ENCODE data around the gene DYNC2LI1. TPM values are rescaled to one million over a fixed set of nuclear protein-coding genes. Genes with fewer than 3 reads are reported as not detected.

The DYNC2LI1 gene
- polyA plus RNA-seq, 6 donors from 2014 or later = 3.1 to 8.1 (median 6.3) TPM

DNA sequence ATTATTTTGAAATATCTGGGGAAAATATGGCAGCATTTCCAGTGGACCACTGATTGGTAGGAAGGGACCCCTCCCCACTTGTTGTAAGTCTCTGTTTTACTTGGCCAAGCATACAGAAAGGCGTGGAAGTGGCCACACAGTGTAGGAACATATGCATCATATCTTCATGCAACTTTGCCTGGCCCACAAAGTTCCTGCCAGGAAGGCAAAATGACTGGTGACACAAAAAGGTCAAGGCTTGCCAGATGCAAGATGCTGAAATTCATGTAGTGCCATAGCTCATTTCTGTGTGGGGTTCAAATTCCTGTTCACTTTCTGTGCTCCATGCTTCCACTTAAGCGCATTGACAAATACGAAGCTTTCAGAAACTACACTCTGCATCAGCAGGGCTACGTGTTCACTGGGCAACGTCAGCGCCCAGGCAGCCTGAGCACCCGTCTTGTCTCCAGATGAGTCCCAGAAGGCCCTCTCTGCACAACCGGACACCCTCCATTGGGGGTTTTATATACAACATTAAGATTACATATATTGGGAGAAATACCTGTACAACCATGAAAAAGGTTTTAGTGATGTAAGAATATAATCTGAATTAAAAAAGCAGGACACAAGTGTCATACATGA lies 3.6 kb downstream of the DYNC2LI1 start:
- no peak for DNase-seq
- ATAC-seq (ENCODE audit: low read depth in 2 of 2) = no peak
- Mint-ChIP-seq H3K4me1 (peaks cover 15 to 17% (median 16%) of the 10 kb centered on the region in 3 donors), H3K4me3 (no peak overlapping the region), H3K36me3 (peaks cover 0 to 10% of the 10 kb centered on the region in 2 donors), H3K9me3 (no peaks in the 10 kb centered on the region), H3K27me3 (peaks cover 0 to 5% (median 0%) of the 10 kb centered on the region in 3 donors), H3K27ac (peak overlapping the region in 1 of 6 donors; percentile 22)

- DNase-seq (no peak), ATAC-seq (ENCODE audit: low read depth in 2 of 2) (no peak)
- H3K4me1 Mint-ChIP-seq = peaks cover 15 to 16% (median 16%) of the 10 kb centered on the region in 3 donors
- H3K36me3 Mint-ChIP-seq = peaks cover 0 to 10% of the 10 kb centered on the region in 2 donors
- H3K27me3 Mint-ChIP-seq = no peaks in the 10 kb centered on the region
- H3K27ac Mint-ChIP-seq = no peak overlapping the region
- H3K9me3 Mint-ChIP-seq = no peaks in the 10 kb centered on the region
- no peak overlapping the region for H3K4me3 Mint-ChIP-seq
These were observed 4.4 kb downstream of the DYNC2LI1 start for GRCh38 chr2:43778233-43778632.

DNA sequence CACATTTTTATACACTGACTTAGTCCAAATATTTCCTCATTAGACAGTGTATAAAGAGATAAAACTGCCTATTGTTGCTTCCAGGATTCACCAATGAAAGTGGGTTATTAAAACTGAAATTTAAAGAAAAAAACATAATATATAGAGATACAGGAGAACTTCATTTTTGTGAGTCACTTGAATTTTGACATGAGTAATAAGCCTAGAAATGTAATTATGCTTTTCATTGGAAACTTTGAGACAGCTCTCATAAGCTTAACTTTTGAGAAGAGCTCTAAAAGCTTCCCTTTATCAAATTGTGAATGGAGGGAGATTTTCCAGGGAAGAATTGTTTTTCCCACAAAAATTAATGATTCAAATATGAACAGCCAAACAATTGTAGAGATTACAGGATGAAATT lies 14.1 kb downstream of the DYNC2LI1 start:
- Mint-ChIP-seq H3K36me3 (peaks cover 0 to 14% of the 10 kb centered on the region in 2 donors), H3K4me1 (no peaks in the 10 kb centered on the region), H3K4me3 (no peak overlapping the region), H3K27ac (no peak overlapping the region), H3K9me3 (no peaks in the 10 kb centered on the region), H3K27me3 (no peaks in the 10 kb centered on the region)
- ATAC-seq (ENCODE audit: low read depth in 2 of 2) (no peak), DNase-seq (no peak)

- Mint-ChIP-seq H3K27me3 (no peaks in the 10 kb centered on the region), H3K4me1 (no peaks in the 10 kb centered on the region), H3K36me3 (peaks cover 0 to 16% of the 10 kb centered on the region in 2 donors), H3K4me3 (no peak overlapping the region), H3K9me3 (no peaks in the 10 kb centered on the region), H3K27ac (no peak overlapping the region)
- ATAC-seq (ENCODE audit: low read depth in 2 of 2) (no peak), DNase-seq (no peak)
These were observed 14.8 kb downstream of the DYNC2LI1 start for GRCh38 chr2:43788646-43789045.

GRCh38 chr2:43790147-43790546 lies 16.3 kb downstream of the DYNC2LI1 start:
- H3K36me3 Mint-ChIP-seq = peaks cover 0 to 18% of the 10 kb centered on the region in 2 donors
- H3K4me1 Mint-ChIP-seq = no peaks in the 10 kb centered on the region
- no peak overlapping the region for H3K27ac Mint-ChIP-seq
- DNase-seq (no peak), ATAC-seq (ENCODE audit: low read depth in 2 of 2) (no peak)
- H3K27me3 Mint-ChIP-seq = no peaks in the 10 kb centered on the region
- H3K4me3 Mint-ChIP-seq = no peak overlapping the region
- no peaks in the 10 kb centered on the region for H3K9me3 Mint-ChIP-seq

GRCh38 chr2:43791035-43791765 lies 17.4 kb downstream of the DYNC2LI1 start:
- no peaks in the 10 kb centered on the region for H3K4me1 Mint-ChIP-seq
- ATAC-seq (ENCODE audit: low read depth in 2 of 2) (no peak), DNase-seq (no peak)
- no peak overlapping the region for H3K4me3 Mint-ChIP-seq
- no peaks in the 10 kb centered on the region for H3K9me3 Mint-ChIP-seq
- H3K36me3 Mint-ChIP-seq = peaks cover 0 to 26% of the 10 kb centered on the region in 2 donors
- no peak overlapping the region for H3K27ac Mint-ChIP-seq
- no peaks in the 10 kb centered on the region for H3K27me3 Mint-ChIP-seq

- no peak for ATAC-seq (ENCODE audit: low read depth in 2 of 2)
- H3K9me3 Mint-ChIP-seq = no peaks in the 10 kb centered on the region
- H3K4me1 Mint-ChIP-seq = no peaks in the 10 kb centered on the region
- H3K27me3 Mint-ChIP-seq = no peaks in the 10 kb centered on the region
- H3K4me3 Mint-ChIP-seq = no peak overlapping the region
- peaks cover 0 to 26% of the 10 kb centered on the region in 2 donors for H3K36me3 Mint-ChIP-seq
- DNase-seq = no peak
- H3K27ac Mint-ChIP-seq = no peak overlapping the region
These were observed 18.8 kb downstream of the DYNC2LI1 start for GRCh38 chr2:43792653-43793052.

DNA sequence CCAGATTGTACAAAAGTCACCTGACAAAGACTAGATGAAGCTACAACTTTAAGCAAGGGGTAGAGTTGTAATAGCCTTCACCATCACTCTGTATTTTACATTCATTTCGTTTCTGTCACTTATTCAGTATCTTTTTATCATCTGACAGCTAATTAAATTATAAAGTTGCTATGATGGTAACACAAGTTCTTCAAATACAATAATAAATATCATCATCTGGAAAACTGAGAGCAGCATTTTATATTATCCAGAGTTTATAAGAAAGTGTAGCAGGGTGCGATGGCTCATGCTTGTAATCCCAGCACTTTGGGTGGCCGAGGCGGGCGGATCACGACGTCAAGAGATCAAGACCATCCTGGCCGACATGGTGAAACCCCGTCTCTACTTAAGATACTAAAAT lies 21.1 kb downstream of the DYNC2LI1 start:
- Mint-ChIP-seq H3K4me1 (no peaks in the 10 kb centered on the region), H3K27ac (no peak overlapping the region), H3K9me3 (no peaks in the 10 kb centered on the region), H3K4me3 (no peak overlapping the region), H3K27me3 (no peaks in the 10 kb centered on the region), H3K36me3 (peaks cover 0 to 24% of the 10 kb centered on the region in 2 donors)
- ATAC-seq (ENCODE audit: low read depth in 2 of 2) (no peak), DNase-seq (no peak)

DNA sequence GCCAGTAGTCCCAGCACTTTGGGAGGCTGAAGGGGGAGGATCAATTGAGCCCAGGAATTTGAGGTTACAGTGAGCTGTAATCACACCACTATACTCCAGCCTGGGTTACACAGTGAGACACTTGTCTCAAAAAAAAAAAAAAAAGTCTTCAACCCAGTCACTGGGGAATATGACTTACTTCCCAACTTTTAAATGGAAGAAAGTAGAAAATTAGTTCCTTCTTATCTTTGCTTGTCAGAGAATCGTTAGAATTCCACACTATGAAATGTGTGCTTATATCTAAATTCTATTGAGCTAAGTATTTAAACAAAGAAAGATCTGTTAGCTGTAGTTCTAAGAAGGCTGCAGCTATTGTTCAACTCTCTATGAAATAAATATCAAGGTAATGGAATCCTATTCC lies 22.4 kb downstream of the DYNC2LI1 start:
- H3K4me1 Mint-ChIP-seq = no peaks in the 10 kb centered on the region
- no peak overlapping the region for H3K27ac Mint-ChIP-seq
- peaks cover 0 to 13% of the 10 kb centered on the region in 2 donors for H3K36me3 Mint-ChIP-seq
- no peak for DNase-seq
- no peaks in the 10 kb centered on the region for H3K9me3 Mint-ChIP-seq
- H3K27me3 Mint-ChIP-seq = no peaks in the 10 kb centered on the region
- no peak overlapping the region for H3K4me3 Mint-ChIP-seq
- no peak for ATAC-seq (ENCODE audit: low read depth in 2 of 2)

- Mint-ChIP-seq H3K36me3 (peaks cover 0 to 13% of the 10 kb centered on the region in 2 donors), H3K4me1 (no peaks in the 10 kb centered on the region)
- ATAC-seq (ENCODE audit: low read depth in 2 of 2) = no peak
These were observed 24.5 kb downstream of the DYNC2LI1 start for GRCh38 chr2:43798300-43798699.

GRCh38 chr2:43800894-43801293 lies 27.1 kb downstream of the DYNC2LI1 start:
- DNase-seq (no peak), ATAC-seq (ENCODE audit: low read depth in 2 of 2) (no peak)
- Mint-ChIP-seq H3K27ac (no peak overlapping the region), H3K9me3 (no peaks in the 10 kb centered on the region), H3K4me1 (no peaks in the 10 kb centered on the region), H3K36me3 (peaks cover 0 to 7% of the 10 kb centered on the region in 2 donors), H3K4me3 (no peak overlapping the region), H3K27me3 (no peaks in the 10 kb centered on the region)

More at GRCh38 chr2:43798300-43798699, 24.5 kb downstream of the DYNC2LI1 start:
- no peak for DNase-seq
- no peaks in the 10 kb centered on the region for H3K9me3 Mint-ChIP-seq
- no peak overlapping the region for H3K27ac Mint-ChIP-seq
- no peak overlapping the region for H3K4me3 Mint-ChIP-seq
- no peaks in the 10 kb centered on the region for H3K27me3 Mint-ChIP-seq

GRCh38 chr2:43802135-43802534 lies 28.3 kb downstream of the DYNC2LI1 start:
- Mint-ChIP-seq H3K36me3 (peaks cover 0 to 4% of the 10 kb centered on the region in 2 donors), H3K4me1 (no peaks in the 10 kb centered on the region), H3K27ac (no peak overlapping the region), H3K9me3 (no peaks in the 10 kb centered on the region), H3K27me3 (no peaks in the 10 kb centered on the region), H3K4me3 (no peak overlapping the region)
- DNase-seq (no peak), ATAC-seq (ENCODE audit: low read depth in 2 of 2) (no peak)

- ATAC-seq (ENCODE audit: low read depth in 2 of 2) = no peak
- no peak for DNase-seq
- Mint-ChIP-seq H3K9me3 (no peaks in the 10 kb centered on the region), H3K4me3 (no peak overlapping the region), H3K27me3 (no peaks in the 10 kb centered on the region), H3K27ac (peak overlapping the region in 1 of 6 donors; percentile 30), H3K36me3 (peaks cover 0 to 4% of the 10 kb centered on the region in 2 donors), H3K4me1 (no peaks in the 10 kb centered on the region)
These were observed 29.3 kb downstream of the DYNC2LI1 start for GRCh38 chr2:43803113-43803512.

DNA sequence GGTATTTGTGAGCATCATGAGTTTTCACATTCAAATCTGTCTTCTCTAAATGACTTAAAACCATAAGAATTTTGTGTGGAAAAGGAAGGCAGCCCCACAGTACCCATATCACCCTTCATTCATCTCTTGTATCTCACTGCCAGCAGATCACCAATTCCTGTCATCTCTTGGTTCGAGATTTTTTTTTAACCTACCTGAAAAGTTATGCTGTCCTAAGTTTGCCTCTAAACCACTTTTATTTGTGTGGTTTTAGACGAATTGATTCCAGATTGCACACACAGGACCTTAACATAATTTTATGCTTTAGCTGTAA lies 32.8 kb downstream of the DYNC2LI1 start:
- DNase-seq (no peak), ATAC-seq (ENCODE audit: low read depth in 2 of 2) (no peak)
- no peaks in the 10 kb centered on the region for H3K27me3 Mint-ChIP-seq
- H3K9me3 Mint-ChIP-seq = no peaks in the 10 kb centered on the region
- H3K4me3 Mint-ChIP-seq = no peak overlapping the region
- no peaks in the 10 kb centered on the region for H3K4me1 Mint-ChIP-seq
- peaks cover 0 to 4% of the 10 kb centered on the region in 2 donors for H3K36me3 Mint-ChIP-seq
- H3K27ac Mint-ChIP-seq = no peak overlapping the region
